GM18505 (cell line): ENCODE measurements around the gene PMM1.
A peak's percentile ranks its signal among the peaks of the same experiment; 100 is the strongest.
"Not testable (repeated sequence)": the region's sequence is repeated elsewhere in the genome, so short reads cannot be mapped to it uniquely, and the experiment has no call there.

Experiments used
- ATAC-seq: cut with Tn5 transposase; IDR thresholded peaks from one replicate; pipeline ENCODE4 v1.9.1; 2021; ENCODE audit not compliant: unreplicated experiment
- POLR2A ChIP-seq: IDR thresholded peaks from 4 replicates; pipeline ENCODE4 v1.6.1; 2011; ENCODE audit warnings: borderline replicate concordance; ENCODE audit not compliant: insufficient read depth, insufficient read length; ENCODE audit errors: extremely low read depth

The PMM1 gene

GRCh38 chr22:41612603-41613306 lies 23.1 kb upstream of the PMM1 start:
- ATAC-seq: no peak
- TF ChIP-seq POLR2A: no peak

- no peak for TF ChIP-seq POLR2A
- no peak for ATAC-seq
These were observed 18.7 kb upstream of the PMM1 start for GRCh38 chr22:41608386-41608785.

GRCh38 chr22:41603873-41604332 lies 14.3 kb upstream of the PMM1 start:
- TF ChIP-seq POLR2A: no peak
- ATAC-seq: peak; percentile 79

- ATAC-seq: no peak
- no peak for TF ChIP-seq POLR2A
These were observed 11.3 kb upstream of the PMM1 start for GRCh38 chr22:41600976-41601375.

- no peak for TF ChIP-seq POLR2A
These were observed 9.4 kb upstream of the PMM1 start for GRCh38 chr22:41598891-41599635.

GRCh38 chr22:41598081-41598480 lies 8.4 kb upstream of the PMM1 start:
- ATAC-seq: no peak
- no peak for TF ChIP-seq POLR2A

More at GRCh38 chr22:41598891-41599635, 9.4 kb upstream of the PMM1 start:
- no peak for ATAC-seq

- no peak for ATAC-seq
- TF ChIP-seq POLR2A: no peak
These were observed 8.0 kb upstream of the PMM1 start for GRCh38 chr22:41597635-41597953.

- TF ChIP-seq POLR2A: no peak
- no peak for ATAC-seq
These were observed 7.4 kb upstream of the PMM1 start for GRCh38 chr22:41596776-41597634.

- TF ChIP-seq POLR2A: no peak
- no peak for ATAC-seq
These were observed 6.1 kb upstream of the PMM1 start for GRCh38 chr22:41595703-41596102.

GRCh38 chr22:41593336-41593960 lies 3.8 kb upstream of the PMM1 start:
- not testable (repeated sequence) for ATAC-seq

GRCh38 chr22:41587347-41587723 lies 2.3 kb downstream of the PMM1 start:
- no peak for ATAC-seq
- no peak for TF ChIP-seq POLR2A

- no peak for TF ChIP-seq POLR2A
- no peak for ATAC-seq
These were observed 3.7 kb downstream of the PMM1 start for GRCh38 chr22:41585898-41586297.

- no peak for TF ChIP-seq POLR2A
- no peak for ATAC-seq
These were observed 4.8 kb downstream of the PMM1 start for GRCh38 chr22:41584881-41585280.
